ENCODE measurements around the gene MOB1B. TPM values are rescaled to one million over a fixed set of nuclear protein-coding genes. Genes with fewer than 3 reads are reported as not detected.

MOB1B gene
- total and polyA plus RNA-seq, 4 experiments from 2014 or later, result 0.58 to 10.8 (median 5.9) TPM

DNA sequence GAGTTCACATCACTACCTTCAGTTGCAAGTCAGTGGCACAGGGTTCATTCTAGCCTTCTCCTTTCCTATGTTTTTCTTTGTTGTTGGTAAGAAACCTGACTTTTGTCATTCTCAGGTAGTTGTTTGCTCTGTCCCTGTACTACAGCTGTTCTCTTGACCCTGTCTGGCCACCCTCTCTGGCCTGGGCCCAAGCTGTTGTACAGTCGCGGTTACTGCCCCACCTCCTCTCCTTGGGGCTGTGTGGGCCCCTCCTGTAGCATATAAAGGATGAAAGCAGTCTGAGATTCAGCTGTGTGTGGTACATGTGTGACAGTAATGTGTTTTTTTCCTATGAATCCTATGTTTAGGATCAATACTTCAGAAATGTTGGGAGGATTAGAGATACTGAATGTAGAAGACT lies 12.5 kb downstream of the MOB1B start:
- Mint-ChIP-seq H3K4me3 (no peak overlapping the region), H3K9me3 (peaks cover 0 to 4% (median 0%) of the 10 kb centered on the region in 8 donors), H3K36me3 (peaks cover 7 to 8% of the 10 kb centered on the region in 2 donors), H3K27ac (peak overlapping the region in 1 of 7 donors; percentile 8), H3K27me3 (no peaks in the 10 kb centered on the region), H3K4me1 (peaks cover 5 to 16% (median 7%) of the 10 kb centered on the region in 4 donors)
- ChIA-PET CTCF (ENCODE audit: partially characterized antibody) (interaction anchor here (1.3 kb wide), 1 partner anchor 13 kb away, joined by 4 read pairs; the partner anchor contains the start of gene MOB1B), POLR2A (ENCODE audit: partially characterized antibody) (interaction anchor here (0.8 kb wide), 1 partner anchor 12 kb away, joined by 3 read pairs; the partner anchor contains the start of gene MOB1B)
- H3K9me3 ChIP-seq (ENCODE audit: control insufficient read depth in 1 of 2, low read length in 2 of 2), result no peaks in the 10 kb centered on the region
- no peaks in the 10 kb centered on the region for H3K36me3 ChIP-seq (ENCODE audit: insufficient read depth, low read length)
- H3K27me3 ChIP-seq (ENCODE audit: insufficient read depth, low read length), result no peaks in the 10 kb centered on the region
- intact Hi-C loops (cut with micrococcal nuclease), result no loop called here
- H3K4me1 ChIP-seq (ENCODE audit: insufficient read depth, low read length), result peaks cover 6% of the 10 kb centered on the region
- DNase-seq, result no peak
- H3K4me3 ChIP-seq (ENCODE audit: low read length in 2 of 2), result no peak overlapping the region
- no peak overlapping the region for H3K27ac ChIP-seq (ENCODE audit: low read depth, low read length)

DNA sequence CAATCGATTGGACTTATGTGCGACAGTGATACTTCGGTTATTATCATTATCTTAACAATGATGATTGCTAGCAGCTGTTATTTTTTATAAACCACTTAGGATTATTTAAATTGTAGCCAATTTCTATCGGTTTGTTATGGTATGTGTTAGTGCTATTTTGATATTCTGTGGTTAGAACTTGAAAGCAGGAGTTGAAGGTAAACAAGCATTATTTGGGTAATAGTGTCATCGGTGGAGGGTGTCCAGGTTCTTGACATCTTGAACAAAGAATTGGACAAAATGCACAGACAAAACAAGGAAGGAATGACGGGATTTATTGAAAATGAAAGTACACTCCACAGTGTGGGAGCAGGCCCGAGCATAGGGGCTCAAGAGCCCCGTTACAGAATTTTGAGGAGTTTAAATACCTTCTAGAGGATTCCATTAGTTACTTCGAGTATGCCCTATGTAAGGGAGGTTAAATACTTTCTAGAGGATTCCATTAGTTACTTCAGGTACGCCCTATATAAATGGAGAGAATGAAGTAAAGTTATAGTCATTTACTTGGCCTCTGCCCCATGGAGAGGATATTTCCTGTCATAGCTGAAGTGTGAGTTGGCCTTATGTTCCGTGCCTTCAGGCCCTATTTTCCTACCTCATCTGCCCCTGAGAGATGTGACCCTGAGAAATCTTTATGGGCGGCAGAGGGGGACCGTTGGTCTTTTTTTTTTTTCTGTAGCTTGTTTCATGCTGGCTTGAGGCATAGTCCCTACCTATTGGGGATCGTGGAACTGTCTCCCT lies 13.1 kb downstream of the MOB1B start:
- Mint-ChIP-seq H3K4me3 (peak overlapping the region in 1 of 8 donors; percentile 52), H3K4me1 (peaks cover 5 to 16% (median 8%) of the 10 kb centered on the region in 4 donors), H3K27me3 (no peaks in the 10 kb centered on the region), H3K27ac (no peak overlapping the region), H3K36me3 (peaks cover 8 to 10% of the 10 kb centered on the region in 2 donors), H3K9me3 (peaks cover 0 to 4% (median 0%) of the 10 kb centered on the region in 8 donors)
- Histone ChIP-seq H3K4me3 (ENCODE audit: low read length in 2 of 2) (no peak overlapping the region), H3K4me1 (ENCODE audit: insufficient read depth, low read length) (peaks cover 6% of the 10 kb centered on the region), H3K27ac (ENCODE audit: low read depth, low read length) (no peak overlapping the region), H3K27me3 (ENCODE audit: insufficient read depth, low read length) (no peaks in the 10 kb centered on the region), H3K9me3 (ENCODE audit: control insufficient read depth in 1 of 2, low read length in 2 of 2) (no peaks in the 10 kb centered on the region), H3K36me3 (ENCODE audit: insufficient read depth, low read length) (no peaks in the 10 kb centered on the region)
- CTCF ChIA-PET (ENCODE audit: partially characterized antibody), result interaction anchor here (1.3 kb wide), 1 partner anchor 13 kb away, joined by 4 read pairs; the partner anchor contains the start of gene MOB1B
- POLR2A ChIA-PET (ENCODE audit: partially characterized antibody), result interaction anchor here (0.6 to 0.8 kb wide), 2 partner anchors 12 to 13 kb away, joined by 3 read pairs; partner anchors contain the start of gene MOB1B
- intact Hi-C loops (cut with micrococcal nuclease), result no loop called here
- no peak for DNase-seq

DNA sequence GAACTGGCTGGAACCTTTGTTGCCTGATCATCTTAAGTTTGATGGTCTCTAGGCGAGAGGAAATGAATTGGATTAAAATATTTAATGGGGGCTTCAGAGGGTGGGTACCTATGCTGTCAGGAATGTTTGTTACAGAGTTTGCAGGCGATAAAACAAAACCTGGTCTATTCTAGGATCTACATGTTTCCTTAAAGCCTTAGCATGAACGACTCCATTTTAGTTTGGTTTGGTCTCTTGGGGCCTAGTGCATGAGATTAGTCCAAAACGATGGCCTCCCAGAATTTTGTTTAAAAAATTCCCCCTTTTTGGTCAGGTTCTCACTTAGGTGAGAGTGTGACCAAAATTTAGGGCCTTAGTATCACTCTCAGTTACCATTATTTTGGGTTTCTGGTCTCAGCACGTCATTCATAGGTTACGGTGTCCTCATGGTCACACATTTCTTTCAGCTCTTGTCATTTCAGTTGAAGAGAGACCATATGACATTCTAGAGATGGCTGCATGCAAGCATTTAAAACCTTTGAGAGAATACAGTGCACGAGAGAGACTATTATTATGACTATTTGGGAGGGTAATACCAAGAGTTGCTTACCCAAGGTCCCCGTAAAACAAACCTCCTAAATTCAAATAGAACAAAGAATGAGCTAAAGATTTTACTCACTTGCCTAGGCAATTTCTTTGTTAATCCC lies 13.8 kb downstream of the MOB1B start:
- intact Hi-C loops (cut with micrococcal nuclease), result no loop called here
- ChIA-PET CTCF (ENCODE audit: partially characterized antibody) (interaction anchor here (1.3 kb wide), 1 partner anchor 14 kb away, joined by 4 read pairs; the partner anchor contains the start of gene MOB1B), POLR2A (ENCODE audit: partially characterized antibody) (no interaction called here)

GRCh38 chr4:70920592-70920991 lies 18.4 kb downstream of the MOB1B start:
- peaks cover 1 to 7% of the 10 kb centered on the region in 2 donors for H3K36me3 Mint-ChIP-seq
- H3K4me1 Mint-ChIP-seq, result peaks cover 3 to 9% (median 4%) of the 10 kb centered on the region in 4 donors
- ChIA-PET POLR2A (ENCODE audit: partially characterized antibody) (no interaction called here), CTCF (ENCODE audit: partially characterized antibody) (no interaction called here)
- H3K9me3 ChIP-seq (ENCODE audit: control insufficient read depth in 1 of 2, low read length in 2 of 2), result no peaks in the 10 kb centered on the region
- H3K4me3 ChIP-seq (ENCODE audit: low read length in 2 of 2), result no peak overlapping the region
- H3K4me1 ChIP-seq (ENCODE audit: insufficient read depth, low read length), result no peaks in the 10 kb centered on the region
- H3K27me3 ChIP-seq (ENCODE audit: insufficient read depth, low read length), result no peaks in the 10 kb centered on the region
- H3K27ac ChIP-seq (ENCODE audit: low read depth, low read length), result no peak overlapping the region
- H3K27me3 Mint-ChIP-seq, result no peaks in the 10 kb centered on the region
- H3K27ac Mint-ChIP-seq, result no peak overlapping the region
- no peak for DNase-seq
- H3K4me3 Mint-ChIP-seq, result no peak overlapping the region
- H3K36me3 ChIP-seq (ENCODE audit: insufficient read depth, low read length), result no peaks in the 10 kb centered on the region
- intact Hi-C loops (cut with micrococcal nuclease), result no loop called here
- H3K9me3 Mint-ChIP-seq, result peaks cover 0 to 4% (median 0%) of the 10 kb centered on the region in 8 donors

More for the DNA sequence above, 13.8 kb downstream of the MOB1B start:
- H3K4me3 ChIP-seq (ENCODE audit: low read length in 2 of 2), result no peak overlapping the region
- Mint-ChIP-seq H3K27ac (no peak overlapping the region), H3K9me3 (peaks cover 0 to 4% (median 0%) of the 10 kb centered on the region in 8 donors), H3K27me3 (no peaks in the 10 kb centered on the region), H3K36me3 (peaks cover 8 to 15% of the 10 kb centered on the region in 2 donors), H3K4me1 (peaks cover 5 to 16% (median 8%) of the 10 kb centered on the region in 4 donors), H3K4me3 (no peak overlapping the region)
- DNase-seq, result no peak
- H3K36me3 ChIP-seq (ENCODE audit: insufficient read depth, low read length), result no peaks in the 10 kb centered on the region
- no peak overlapping the region for H3K27ac ChIP-seq (ENCODE audit: low read depth, low read length)
- no peaks in the 10 kb centered on the region for H3K27me3 ChIP-seq (ENCODE audit: insufficient read depth, low read length)
- H3K9me3 ChIP-seq (ENCODE audit: control insufficient read depth in 1 of 2, low read length in 2 of 2), result no peaks in the 10 kb centered on the region
- peaks cover 6% of the 10 kb centered on the region for H3K4me1 ChIP-seq (ENCODE audit: insufficient read depth, low read length)

DNA sequence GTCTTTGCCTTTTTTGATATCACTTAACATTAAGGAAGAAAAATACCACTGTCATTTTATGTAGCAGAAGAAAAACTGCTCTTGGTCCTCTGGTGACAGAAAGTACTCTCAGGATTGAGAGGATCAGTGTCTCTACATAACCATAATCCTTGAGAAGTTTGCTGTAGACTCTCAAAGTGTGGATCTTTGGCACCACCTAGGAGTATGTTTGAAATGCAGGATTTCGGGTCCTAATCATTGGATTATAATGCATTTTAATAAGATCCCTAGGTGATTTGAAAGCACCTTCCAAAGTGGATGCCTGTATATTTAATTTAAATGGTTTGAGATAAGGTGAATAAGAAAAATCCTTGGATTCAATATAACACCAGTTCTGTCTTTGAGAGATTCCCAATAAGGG lies 23.2 kb downstream of the MOB1B start:
- Histone ChIP-seq H3K4me3 (ENCODE audit: low read length in 2 of 2) (no peak overlapping the region), H3K4me1 (ENCODE audit: insufficient read depth, low read length) (peaks cover 13% of the 10 kb centered on the region), H3K27ac (ENCODE audit: low read depth, low read length) (no peak overlapping the region), H3K27me3 (ENCODE audit: insufficient read depth, low read length) (no peaks in the 10 kb centered on the region), H3K9me3 (ENCODE audit: control insufficient read depth in 1 of 2, low read length in 2 of 2) (no peaks in the 10 kb centered on the region), H3K36me3 (ENCODE audit: insufficient read depth, low read length) (no peaks in the 10 kb centered on the region)
- Mint-ChIP-seq H3K36me3 (peaks cover 1 to 3% of the 10 kb centered on the region in 2 donors), H3K4me3 (no peak overlapping the region), H3K9me3 (no peaks in the 10 kb centered on the region), H3K4me1 (peaks cover 21 to 31% (median 27%) of the 10 kb centered on the region in 4 donors), H3K27ac (no peak overlapping the region), H3K27me3 (no peaks in the 10 kb centered on the region)
- POLR2A ChIA-PET (ENCODE audit: partially characterized antibody), result no interaction called here
- CTCF ChIA-PET (ENCODE audit: partially characterized antibody), result no interaction called here
- intact Hi-C loops (cut with micrococcal nuclease), result no loop called here
- no peak for DNase-seq

- Histone ChIP-seq H3K27me3 (ENCODE audit: insufficient read depth, low read length) (no peaks in the 10 kb centered on the region), H3K4me1 (ENCODE audit: insufficient read depth, low read length) (peaks cover 13% of the 10 kb centered on the region), H3K27ac (ENCODE audit: low read depth, low read length) (no peak overlapping the region), H3K9me3 (ENCODE audit: control insufficient read depth in 1 of 2, low read length in 2 of 2) (no peaks in the 10 kb centered on the region), H3K36me3 (ENCODE audit: insufficient read depth, low read length) (no peaks in the 10 kb centered on the region), H3K4me3 (ENCODE audit: low read length in 2 of 2) (no peak overlapping the region)
- H3K36me3 Mint-ChIP-seq, result peaks cover 0 to 2% of the 10 kb centered on the region in 2 donors
- H3K4me3 Mint-ChIP-seq, result peak overlapping the region in 4 of 8 donors; percentile 8 to 46 (median 19)
- intact Hi-C loops (cut with micrococcal nuclease), result no loop called here
- ChIA-PET POLR2A (ENCODE audit: partially characterized antibody) (no interaction called here), CTCF (ENCODE audit: partially characterized antibody) (interaction anchor here (2.1 kb wide), 1 partner anchor 191 kb away, joined by 7 read pairs; no protein-coding TSS in a partner anchor)
- no peak for DNase-seq
- no peaks in the 10 kb centered on the region for H3K27me3 Mint-ChIP-seq
- peaks cover 23 to 38% (median 28%) of the 10 kb centered on the region in 4 donors for H3K4me1 Mint-ChIP-seq
- H3K9me3 Mint-ChIP-seq, result no peaks in the 10 kb centered on the region
- peak overlapping the region in 3 of 7 donors; percentile 2 to 57 (median 10) for H3K27ac Mint-ChIP-seq
Measured at GRCh38 chr4:70925899-70926635, 23.9 kb downstream of the MOB1B start.

All from CD4-positive, alpha-beta memory T cell (primary cell).